ENCODE results near the gene TOR1AIP1. TPM values are rescaled to one million over a fixed set of nuclear protein-coding genes. Genes with fewer than 3 reads are reported as not detected.

TOR1AIP1 gene
- total RNA-seq, 2 donors from 2014 or later: 18.1 to 26.2 TPM

DNA sequence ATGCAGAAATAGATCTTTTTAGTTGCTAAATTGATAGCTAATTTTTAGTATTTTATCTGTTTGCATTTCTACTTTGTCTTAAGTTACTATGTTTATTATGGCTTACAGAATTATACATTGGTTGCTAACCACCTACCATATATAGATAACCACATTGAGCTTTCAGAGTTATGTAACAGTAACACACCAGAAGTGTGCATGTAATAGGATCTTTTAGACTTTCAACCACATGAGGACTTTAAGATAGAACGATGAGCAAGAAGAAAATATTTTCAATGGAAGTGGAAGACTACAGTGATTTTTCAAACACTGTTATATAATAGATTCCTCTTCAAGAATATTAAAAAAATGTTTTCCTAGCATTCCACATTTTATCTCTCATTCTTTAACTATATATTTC lies 28.8 kb downstream of the TOR1AIP1 start:
- no peaks in the 10 kb centered on the region for H3K27me3 ChIP-seq (ENCODE audit: control insufficient read depth, insufficient read depth, low read length, poor library complexity, severe bottlenecking)
- Mint-ChIP-seq H3K4me3 (no peak overlapping the region), H3K36me3 (ENCODE audit: low read depth) (peaks cover 40% of the 10 kb centered on the region), H3K27me3 (ENCODE audit: insufficient read depth) (no peaks in the 10 kb centered on the region), H3K9me3 (no peaks in the 10 kb centered on the region), H3K27ac (no peak overlapping the region), H3K4me1 (no peaks in the 10 kb centered on the region)
- no peak for DNase-seq
- TF ChIP-seq, protein P1, sequence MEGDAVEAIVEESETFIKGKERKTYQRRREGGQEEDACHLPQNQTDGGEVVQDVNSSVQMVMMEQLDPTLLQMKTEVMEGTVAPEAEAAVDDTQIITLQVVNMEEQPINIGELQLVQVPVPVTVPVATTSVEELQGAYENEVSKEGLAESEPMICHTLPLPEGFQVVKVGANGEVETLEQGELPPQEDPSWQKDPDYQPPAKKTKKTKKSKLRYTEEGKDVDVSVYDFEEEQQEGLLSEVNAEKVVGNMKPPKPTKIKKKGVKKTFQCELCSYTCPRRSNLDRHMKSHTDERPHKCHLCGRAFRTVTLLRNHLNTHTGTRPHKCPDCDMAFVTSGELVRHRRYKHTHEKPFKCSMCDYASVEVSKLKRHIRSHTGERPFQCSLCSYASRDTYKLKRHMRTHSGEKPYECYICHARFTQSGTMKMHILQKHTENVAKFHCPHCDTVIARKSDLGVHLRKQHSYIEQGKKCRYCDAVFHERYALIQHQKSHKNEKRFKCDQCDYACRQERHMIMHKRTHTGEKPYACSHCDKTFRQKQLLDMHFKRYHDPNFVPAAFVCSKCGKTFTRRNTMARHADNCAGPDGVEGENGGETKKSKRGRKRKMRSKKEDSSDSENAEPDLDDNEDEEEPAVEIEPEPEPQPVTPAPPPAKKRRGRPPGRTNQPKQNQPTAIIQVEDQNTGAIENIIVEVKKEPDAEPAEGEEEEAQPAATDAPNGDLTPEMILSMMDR (conservative IDR thresholded peaks at IDR 0.05): no peak
- no peaks in the 10 kb centered on the region for H3K9me3 ChIP-seq (ENCODE audit: control insufficient read depth, low read length)
- H3K27ac ChIP-seq (ENCODE audit: low read depth, low read length): no peak overlapping the region
- no peak overlapping the region for H3K9ac ChIP-seq (ENCODE audit: extremely low read depth, low read length, poor library complexity, severe bottlenecking)
- no peak overlapping the region for H3K4me3 ChIP-seq (ENCODE audit: low read length)
- H3K36me3 ChIP-seq (ENCODE audit: control insufficient read depth, insufficient read depth, low read length): peaks cover 64% of the 10 kb centered on the region
- WGBS, 2 experiments (ENCODE audit: insufficient coverage in 1 of 2, insufficient read length in 1 of 2): 100% methylated on average over 1 of the region's 1 CpG; no CpG with 5 or more reads in 1 of the 2 experiments
- no peaks in the 10 kb centered on the region for H3K4me1 ChIP-seq (ENCODE audit: control insufficient read depth, insufficient read depth, low read length)

DNA sequence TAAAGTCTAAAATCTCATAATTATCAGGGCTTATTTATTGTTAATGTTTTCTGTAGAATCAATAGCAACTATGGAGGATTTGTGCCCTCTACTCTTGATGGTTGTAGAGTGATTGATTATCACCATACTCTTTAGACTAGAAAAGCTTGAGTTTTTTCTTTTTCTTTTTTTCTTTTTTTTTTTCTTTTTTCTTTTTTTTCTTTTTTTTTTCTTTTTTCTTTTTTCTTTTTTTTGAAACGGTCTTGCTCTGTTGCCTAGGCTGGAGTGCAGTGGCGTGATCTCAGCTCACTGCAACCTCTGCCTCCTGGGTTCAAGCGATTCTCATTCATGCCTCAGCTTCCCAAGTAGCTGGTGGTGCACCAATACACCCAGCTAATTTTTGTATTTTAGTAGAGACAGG lies 29.7 kb downstream of the TOR1AIP1 start:
- Mint-ChIP-seq H3K27ac (no peak overlapping the region), H3K36me3 (ENCODE audit: low read depth) (peaks cover 39% of the 10 kb centered on the region), H3K27me3 (ENCODE audit: insufficient read depth) (no peaks in the 10 kb centered on the region), H3K9me3 (no peaks in the 10 kb centered on the region), H3K4me3 (no peak overlapping the region), H3K4me1 (no peaks in the 10 kb centered on the region)
- Histone ChIP-seq H3K36me3 (ENCODE audit: control insufficient read depth, insufficient read depth, low read length) (peaks cover 65% of the 10 kb centered on the region), H3K9ac (ENCODE audit: extremely low read depth, low read length, poor library complexity, severe bottlenecking) (no peak overlapping the region), H3K27ac (ENCODE audit: low read depth, low read length) (no peak overlapping the region), H3K9me3 (ENCODE audit: control insufficient read depth, low read length) (no peaks in the 10 kb centered on the region), H3K4me3 (ENCODE audit: low read length) (no peak overlapping the region), H3K4me1 (ENCODE audit: control insufficient read depth, insufficient read depth, low read length) (no peaks in the 10 kb centered on the region), H3K27me3 (ENCODE audit: control insufficient read depth, insufficient read depth, low read length, poor library complexity, severe bottlenecking) (no peaks in the 10 kb centered on the region)
- 96 to 100% methylated on average over 2 to 3 of the region's 3 CpGs for WGBS, 2 experiments (ENCODE audit: insufficient coverage in 1 of 2, insufficient read length in 1 of 2)
- TF ChIP-seq, protein P1 (conservative IDR thresholded peaks at IDR 0.05): no peak
- DNase-seq: no peak

DNA sequence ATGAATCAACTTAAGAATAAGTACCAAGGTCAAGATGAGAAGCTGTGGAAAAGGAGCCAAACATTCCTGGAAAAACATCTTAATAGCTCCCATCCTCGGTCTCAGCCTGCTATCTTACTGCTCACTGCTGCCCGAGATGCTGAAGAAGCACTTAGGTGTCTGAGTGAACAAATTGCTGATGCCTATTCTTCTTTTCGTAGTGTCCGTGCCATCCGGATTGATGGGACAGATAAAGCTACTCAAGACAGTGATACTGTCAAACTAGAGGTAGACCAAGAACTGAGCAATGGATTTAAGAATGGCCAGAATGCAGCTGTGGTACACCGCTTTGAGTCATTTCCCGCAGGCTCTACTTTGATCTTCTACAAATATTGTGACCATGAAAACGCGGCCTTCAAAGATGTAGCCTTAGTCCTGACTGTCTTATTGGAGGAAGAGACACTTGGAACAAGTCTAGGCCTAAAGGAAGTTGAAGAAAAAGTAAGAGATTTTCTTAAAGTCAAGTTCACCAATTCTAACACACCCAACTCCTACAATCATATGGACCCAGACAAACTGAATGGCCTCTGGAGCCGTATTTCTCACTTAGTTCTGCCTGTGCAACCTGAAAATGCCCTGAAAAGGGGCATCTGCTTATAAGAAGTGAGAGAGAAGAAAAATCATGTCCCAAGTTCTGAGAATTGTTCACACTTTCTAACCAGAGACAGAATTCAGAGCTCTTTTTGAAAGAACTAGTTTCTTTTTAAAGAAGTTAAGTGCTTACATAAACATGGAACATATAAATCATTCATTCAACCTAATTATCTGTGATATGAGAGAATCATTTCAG lies 35.7 kb downstream of the TOR1AIP1 start:
- Mint-ChIP-seq H3K27me3 (ENCODE audit: insufficient read depth) (no peaks in the 10 kb centered on the region), H3K36me3 (ENCODE audit: low read depth) (peaks cover 44% of the 10 kb centered on the region), H3K4me1 (peaks cover 15% of the 10 kb centered on the region), H3K27ac (no peak overlapping the region), H3K9me3 (no peaks in the 10 kb centered on the region), H3K4me3 (no peak overlapping the region)
- no peak overlapping the region for H3K9ac ChIP-seq (ENCODE audit: extremely low read depth, low read length, poor library complexity, severe bottlenecking)
- no peak for DNase-seq
- TF ChIP-seq, protein P1 (conservative IDR thresholded peaks at IDR 0.05): no peak
- H3K9me3 ChIP-seq (ENCODE audit: control insufficient read depth, low read length): no peaks in the 10 kb centered on the region
- WGBS, 2 experiments (ENCODE audit: insufficient coverage in 1 of 2, insufficient read length in 1 of 2): 86 to 100% methylated on average over 4 to 10 of the region's 10 CpGs
- no peaks in the 10 kb centered on the region for H3K27me3 ChIP-seq (ENCODE audit: control insufficient read depth, insufficient read depth, low read length, poor library complexity, severe bottlenecking)
- peaks cover 55% of the 10 kb centered on the region for H3K36me3 ChIP-seq (ENCODE audit: control insufficient read depth, insufficient read depth, low read length)
- H3K4me3 ChIP-seq (ENCODE audit: low read length): no peak overlapping the region
- peaks cover 1% of the 10 kb centered on the region for H3K4me1 ChIP-seq (ENCODE audit: control insufficient read depth, insufficient read depth, low read length)
- no peak overlapping the region for H3K27ac ChIP-seq (ENCODE audit: low read depth, low read length)

Data from endodermal cell (in vitro differentiated cells).